ENCODE data around the gene IFNA7.
"Not testable (repeated sequence)": the region's sequence is repeated elsewhere in the genome, so short reads cannot be mapped to it uniquely, and the experiment has no call there.

Gene IFNA7

GRCh38 chr9:21182810-21183736 is 18.9 kb downstream of the IFNA7 start:
- not testable (repeated sequence) for H3K9me3 ChIP-seq (ENCODE audit: severe bottlenecking); H3K4me1 ChIP-seq (ENCODE audit: insufficient read depth, poor library complexity, severe bottlenecking); H3K27me3 ChIP-seq (ENCODE audit: insufficient read depth, poor library complexity, severe bottlenecking); DNase-seq (ENCODE audit: low spot score); H3K4me3 ChIP-seq (ENCODE audit: severe bottlenecking); H3K27ac ChIP-seq (ENCODE audit: poor library complexity, severe bottlenecking); H3K36me3 ChIP-seq (ENCODE audit: low read depth)
- peak; percentile 39 for TF ChIP-seq CTCF (IDR thresholded peaks at IDR 0.05; ENCODE audit: poor library complexity, severe bottlenecking)
- ATAC-seq (ENCODE audit: low read depth), result peak; percentile 49; the same call in 1 of the 3 replicates

GRCh38 chr9:21174671-21175070 is 27.3 kb downstream of the IFNA7 start:
- H3K27ac ChIP-seq (ENCODE audit: poor library complexity, severe bottlenecking), result no peak overlapping the region
- peaks cover 25% of the 10 kb centered on the region for H3K27me3 ChIP-seq (ENCODE audit: insufficient read depth, poor library complexity, severe bottlenecking)
- DNase-seq (ENCODE audit: low spot score) (no peak), ATAC-seq (ENCODE audit: low read depth) (no peak)
- no peak for TF ChIP-seq CTCF (IDR thresholded peaks at IDR 0.05; ENCODE audit: poor library complexity, severe bottlenecking)
- no peaks in the 10 kb centered on the region for H3K4me1 ChIP-seq (ENCODE audit: insufficient read depth, poor library complexity, severe bottlenecking)
- H3K36me3 ChIP-seq (ENCODE audit: low read depth), result no peaks in the 10 kb centered on the region
- no peak overlapping the region for H3K4me3 ChIP-seq (ENCODE audit: severe bottlenecking)
- H3K9me3 ChIP-seq (ENCODE audit: severe bottlenecking), result no peaks in the 10 kb centered on the region

- Histone ChIP-seq H3K36me3 (ENCODE audit: low read depth) (no peaks in the 10 kb centered on the region), H3K27ac (ENCODE audit: poor library complexity, severe bottlenecking) (no peak overlapping the region), H3K9me3 (ENCODE audit: severe bottlenecking) (no peaks in the 10 kb centered on the region), H3K27me3 (ENCODE audit: insufficient read depth, poor library complexity, severe bottlenecking) (peaks cover 25% of the 10 kb centered on the region), H3K4me3 (ENCODE audit: severe bottlenecking) (no peak overlapping the region), H3K4me1 (ENCODE audit: insufficient read depth, poor library complexity, severe bottlenecking) (no peaks in the 10 kb centered on the region)
- DNase-seq (ENCODE audit: low spot score) (no peak), ATAC-seq (ENCODE audit: low read depth) (no peak)
- no peak for TF ChIP-seq CTCF (IDR thresholded peaks at IDR 0.05; ENCODE audit: poor library complexity, severe bottlenecking)
Measured at GRCh38 chr9:21172156-21172555, 29.8 kb downstream of the IFNA7 start.

GRCh38 chr9:21171351-21171750 is 30.7 kb downstream of the IFNA7 start:
- H3K27me3 ChIP-seq (ENCODE audit: insufficient read depth, poor library complexity, severe bottlenecking), result peaks cover 25% of the 10 kb centered on the region
- no peak for DNase-seq (ENCODE audit: low spot score)
- ATAC-seq (ENCODE audit: low read depth), result no peak

GRCh38 chr9:21166560-21166959 is 35.4 kb downstream of the IFNA7 start, which contains the start of gene IFNA21:
Gene IFNA21 (minus strand): TSS chr9:21166660. CDS start chr9:21166612, 48 bp downstream.
- H3K27ac ChIP-seq (ENCODE audit: poor library complexity, severe bottlenecking); H3K9me3 ChIP-seq (ENCODE audit: severe bottlenecking); ATAC-seq (ENCODE audit: low read depth); DNase-seq (ENCODE audit: low spot score); H3K36me3 ChIP-seq (ENCODE audit: low read depth); H3K4me3 ChIP-seq (ENCODE audit: severe bottlenecking); H3K4me1 ChIP-seq (ENCODE audit: insufficient read depth, poor library complexity, severe bottlenecking): not testable (repeated sequence)
- peaks cover 18% of the 10 kb centered on the region for H3K27me3 ChIP-seq (ENCODE audit: insufficient read depth, poor library complexity, severe bottlenecking)

More at GRCh38 chr9:21171351-21171750, 30.7 kb downstream of the IFNA7 start:
- Histone ChIP-seq H3K36me3 (ENCODE audit: low read depth) (no peaks in the 10 kb centered on the region), H3K4me3 (ENCODE audit: severe bottlenecking) (no peak overlapping the region), H3K27ac (ENCODE audit: poor library complexity, severe bottlenecking) (no peak overlapping the region), H3K9me3 (ENCODE audit: severe bottlenecking) (no peaks in the 10 kb centered on the region), H3K4me1 (ENCODE audit: insufficient read depth, poor library complexity, severe bottlenecking) (no peaks in the 10 kb centered on the region)
- TF ChIP-seq CTCF (IDR thresholded peaks at IDR 0.05; ENCODE audit: poor library complexity, severe bottlenecking), result no peak

Data from RWPE2 (cell line).